ENCODE measurements around the gene MPP3. TPM values are rescaled to one million over a fixed set of nuclear protein-coding genes. Genes with fewer than 3 reads are reported as not detected.

Gene MPP3
- total and polyA plus RNA-seq, 9 of the 15 experiments (the other 6 are each of a cell fraction or from before 2014, with no cell fraction given): 0.41 to 10.4 (median 4.5) TPM

DNA sequence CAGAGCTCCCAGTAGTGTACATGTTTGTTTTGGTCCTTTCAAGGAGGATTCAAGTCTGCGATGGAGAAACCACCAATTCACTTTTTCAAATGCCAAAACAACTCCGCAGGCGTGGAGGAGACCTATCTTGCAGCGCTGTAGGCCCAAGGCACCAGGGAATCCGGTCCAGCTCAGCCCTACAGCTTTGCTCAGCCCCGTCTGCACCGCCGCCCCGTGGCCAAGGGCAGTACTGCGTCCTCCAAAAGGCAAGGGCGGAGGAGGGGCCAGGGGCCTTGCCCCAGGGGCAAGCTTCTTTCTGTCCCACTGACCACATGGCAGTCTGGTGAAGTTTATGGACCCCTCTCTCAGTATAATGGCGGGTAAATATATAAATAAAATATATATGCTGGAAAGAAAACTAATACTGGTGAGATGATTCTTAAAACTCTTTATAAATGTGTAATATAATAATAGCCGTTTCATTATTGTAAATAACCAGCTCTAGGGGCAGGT lies 13.3 kb upstream of the MPP3 start (continued):
- no peak for TF ChIP-seq KDM5B (IDR thresholded peaks at IDR 0.05; ENCODE audit: insufficient replicate concordance, low read depth, low read length)
- TF ChIP-seq, protein P1, sequence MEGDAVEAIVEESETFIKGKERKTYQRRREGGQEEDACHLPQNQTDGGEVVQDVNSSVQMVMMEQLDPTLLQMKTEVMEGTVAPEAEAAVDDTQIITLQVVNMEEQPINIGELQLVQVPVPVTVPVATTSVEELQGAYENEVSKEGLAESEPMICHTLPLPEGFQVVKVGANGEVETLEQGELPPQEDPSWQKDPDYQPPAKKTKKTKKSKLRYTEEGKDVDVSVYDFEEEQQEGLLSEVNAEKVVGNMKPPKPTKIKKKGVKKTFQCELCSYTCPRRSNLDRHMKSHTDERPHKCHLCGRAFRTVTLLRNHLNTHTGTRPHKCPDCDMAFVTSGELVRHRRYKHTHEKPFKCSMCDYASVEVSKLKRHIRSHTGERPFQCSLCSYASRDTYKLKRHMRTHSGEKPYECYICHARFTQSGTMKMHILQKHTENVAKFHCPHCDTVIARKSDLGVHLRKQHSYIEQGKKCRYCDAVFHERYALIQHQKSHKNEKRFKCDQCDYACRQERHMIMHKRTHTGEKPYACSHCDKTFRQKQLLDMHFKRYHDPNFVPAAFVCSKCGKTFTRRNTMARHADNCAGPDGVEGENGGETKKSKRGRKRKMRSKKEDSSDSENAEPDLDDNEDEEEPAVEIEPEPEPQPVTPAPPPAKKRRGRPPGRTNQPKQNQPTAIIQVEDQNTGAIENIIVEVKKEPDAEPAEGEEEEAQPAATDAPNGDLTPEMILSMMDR (IDR thresholded peaks at IDR 0.05 in 2 of 3, conservative IDR thresholded peaks at IDR 0.05 in 1 of 3; ENCODE audit: insufficient read depth in 2 of 3, low read depth in 1 of 3, low read length in 3 of 3): peak; percentile 86 to 97 (median 95)
- no peak for TF ChIP-seq KHSRP (IDR thresholded peaks at IDR 0.05)
- no peak for TF ChIP-seq EZH2 (IDR thresholded peaks at IDR 0.05; ENCODE audit: borderline replicate concordance, low read depth, low read length)
- peak; percentile 66; the same call in 1 of the 2 replicates for TF ChIP-seq STAG1 (CRISPR knock-in tag; IDR thresholded peaks at IDR 0.05; ENCODE audit: borderline replicate concordance)
- TF ChIP-seq ZNF699 (CRISPR knock-in tag; IDR thresholded peaks at IDR 0.05; ENCODE audit: insufficient replicate concordance): no peak
- TF ChIP-seq, protein P2, sequence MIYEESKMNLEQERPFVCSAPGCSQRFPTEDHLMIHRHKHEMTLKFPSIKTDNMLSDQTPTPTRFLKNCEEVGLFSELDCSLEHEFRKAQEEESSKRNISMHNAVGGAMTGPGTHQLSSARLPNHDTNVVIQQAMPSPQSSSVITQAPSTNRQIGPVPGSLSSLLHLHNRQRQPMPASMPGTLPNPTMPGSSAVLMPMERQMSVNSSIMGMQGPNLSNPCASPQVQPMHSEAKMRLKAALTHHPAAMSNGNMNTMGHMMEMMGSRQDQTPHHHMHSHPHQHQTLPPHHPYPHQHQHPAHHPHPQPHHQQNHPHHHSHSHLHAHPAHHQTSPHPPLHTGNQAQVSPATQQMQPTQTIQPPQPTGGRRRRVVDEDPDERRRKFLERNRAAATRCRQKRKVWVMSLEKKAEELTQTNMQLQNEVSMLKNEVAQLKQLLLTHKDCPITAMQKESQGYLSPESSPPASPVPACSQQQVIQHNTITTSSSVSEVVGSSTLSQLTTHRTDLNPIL (CRISPR knock-in tag; IDR thresholded peaks at IDR 0.05): no peak
- peak in 1 of 2 experiments; percentile 62; a peak in 1 of 4 replicates for TF ChIP-seq RCOR1 (IDR thresholded peaks at IDR 0.05; ENCODE audit: borderline replicate concordance in 1 of 2, low read depth in 2 of 2, low read length in 2 of 2)
- 0 out of 2 replicates have a peak, but pooled peaks have one; percentile 10 for TF ChIP-seq ZKSCAN1 (IDR thresholded peaks at IDR 0.05; ENCODE audit: low read depth, low read length)
- TF ChIP-seq EP300 (IDR thresholded peaks at IDR 0.05; ENCODE audit: low read length): no peak
- TF ChIP-seq, protein P3, sequence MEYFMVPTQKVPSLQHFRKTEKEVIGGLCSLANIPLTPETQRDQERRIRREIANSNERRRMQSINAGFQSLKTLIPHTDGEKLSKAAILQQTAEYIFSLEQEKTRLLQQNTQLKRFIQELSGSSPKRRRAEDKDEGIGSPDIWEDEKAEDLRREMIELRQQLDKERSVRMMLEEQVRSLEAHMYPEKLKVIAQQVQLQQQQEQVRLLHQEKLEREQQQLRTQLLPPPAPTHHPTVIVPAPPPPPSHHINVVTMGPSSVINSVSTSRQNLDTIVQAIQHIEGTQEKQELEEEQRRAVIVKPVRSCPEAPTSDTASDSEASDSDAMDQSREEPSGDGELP (CRISPR knock-in tag; IDR thresholded peaks at IDR 0.05; ENCODE audit: borderline replicate concordance): peak; percentile 35; the same call in 1 of the 2 replicates
- no peak for TF ChIP-seq NR2C1 (IDR thresholded peaks at IDR 0.05)
- TF ChIP-seq NR2C1 (tag; IDR thresholded peaks at IDR 0.05): no peak
- no peak for TF ChIP-seq CGGBP1 (CRISPR knock-in tag; IDR thresholded peaks at IDR 0.05)
- TF ChIP-seq EWSR1 (IDR thresholded peaks at IDR 0.05; ENCODE audit: borderline replicate concordance, low read depth, partially characterized antibody): no peak
- peak; percentile 32 to 83; a peak in 3 of 4 replicates for TF ChIP-seq RAD21 (CRISPR knock-in tag; conservative IDR thresholded peaks at IDR 0.05 in 1 of 2, IDR thresholded peaks at IDR 0.05 in 1 of 2)
- TF ChIP-seq XRCC5 (IDR thresholded peaks at IDR 0.05; ENCODE audit: low read depth, low read length): peak; percentile 78
- peak; percentile 19; the same call in 1 of the 2 replicates for TF ChIP-seq ATF7 (IDR thresholded peaks at IDR 0.05)
- TF ChIP-seq, protein P4, sequence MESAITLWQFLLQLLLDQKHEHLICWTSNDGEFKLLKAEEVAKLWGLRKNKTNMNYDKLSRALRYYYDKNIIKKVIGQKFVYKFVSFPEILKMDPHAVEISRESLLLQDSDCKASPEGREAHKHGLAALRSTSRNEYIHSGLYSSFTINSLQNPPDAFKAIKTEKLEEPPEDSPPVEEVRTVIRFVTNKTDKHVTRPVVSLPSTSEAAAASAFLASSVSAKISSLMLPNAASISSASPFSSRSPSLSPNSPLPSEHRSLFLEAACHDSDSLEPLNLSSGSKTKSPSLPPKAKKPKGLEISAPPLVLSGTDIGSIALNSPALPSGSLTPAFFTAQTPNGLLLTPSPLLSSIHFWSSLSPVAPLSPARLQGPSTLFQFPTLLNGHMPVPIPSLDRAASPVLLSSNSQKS (CRISPR knock-in tag; IDR thresholded peaks at IDR 0.05): no peak
- peak in 1 of 2 experiments; percentile 53; a peak in 1 of 4 replicates for TF ChIP-seq MAZ (CRISPR knock-in tag; conservative IDR thresholded peaks at IDR 0.05 in 1 of 2, IDR thresholded peaks at IDR 0.05 in 1 of 2)
- no peak for TF ChIP-seq MITF (IDR thresholded peaks at IDR 0.05)

Measured in K562 (cell line).